ENCODE data around the gene TMC2.
"Not testable (repeated sequence)": the region's sequence is repeated elsewhere in the genome, so short reads cannot be mapped to it uniquely, and the experiment has no call there.

The TMC2 gene

GRCh38 chr20:2536560-2536986 lies at the start of gene TMC2:
TSS of gene TMC2 (plus strand) at chr20:2536573. CDS start at chr20:2536622, 49 bp downstream.
- DNase-seq (ENCODE audit: low read depth) = no peak

GRCh38 chr20:2502808-2503384 lies 33.5 kb upstream of the TMC2 start:
- DNase-seq (ENCODE audit: low read depth) = not testable (repeated sequence)

- not testable (repeated sequence) for DNase-seq (ENCODE audit: low read depth)
Observed at GRCh38 chr20:2504803-2505202, 31.6 kb upstream of the TMC2 start.

DNA sequence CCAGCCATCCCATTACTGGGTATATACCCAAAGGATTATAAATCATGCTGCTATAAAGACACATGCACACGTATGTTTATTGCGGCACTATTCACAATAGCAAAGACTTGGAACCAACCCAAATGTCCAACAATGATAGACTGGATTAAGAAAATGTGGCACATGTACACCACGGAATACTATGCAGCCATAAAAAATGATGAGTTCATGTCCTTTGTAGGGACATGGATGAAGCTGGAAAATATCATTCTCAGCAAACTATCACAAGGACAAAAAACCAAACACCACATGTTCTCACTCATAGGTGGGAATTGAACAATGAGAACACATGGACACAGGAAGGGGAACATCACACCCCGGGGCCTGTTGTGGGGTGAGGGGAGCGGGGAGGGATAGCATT lies 29.9 kb upstream of the TMC2 start:
- DNase-seq (ENCODE audit: low read depth) = not testable (repeated sequence)

- DNase-seq (ENCODE audit: low read depth) = no peak
Observed at GRCh38 chr20:2507464-2507863, 28.9 kb upstream of the TMC2 start.

GRCh38 chr20:2507875-2508630 lies 28.3 kb upstream of the TMC2 start:
- DNase-seq (ENCODE audit: low read depth) = no peak

- peak; percentile 67 for DNase-seq (ENCODE audit: low read depth)
Observed at GRCh38 chr20:2508631-2509467, 27.5 kb upstream of the TMC2 start, which contains the start of gene ZNF343. TSS of gene ZNF343 (minus strand) at chr20:2508915. CDS start at chr20:2493895, 15,020 bp downstream.

- no peak for DNase-seq (ENCODE audit: low read depth)
Observed at GRCh38 chr20:2509468-2509781, 26.9 kb upstream of the TMC2 start.

- DNase-seq (ENCODE audit: low read depth) = no peak
Observed at GRCh38 chr20:2509794-2510193, 26.6 kb upstream of the TMC2 start.

DNA sequence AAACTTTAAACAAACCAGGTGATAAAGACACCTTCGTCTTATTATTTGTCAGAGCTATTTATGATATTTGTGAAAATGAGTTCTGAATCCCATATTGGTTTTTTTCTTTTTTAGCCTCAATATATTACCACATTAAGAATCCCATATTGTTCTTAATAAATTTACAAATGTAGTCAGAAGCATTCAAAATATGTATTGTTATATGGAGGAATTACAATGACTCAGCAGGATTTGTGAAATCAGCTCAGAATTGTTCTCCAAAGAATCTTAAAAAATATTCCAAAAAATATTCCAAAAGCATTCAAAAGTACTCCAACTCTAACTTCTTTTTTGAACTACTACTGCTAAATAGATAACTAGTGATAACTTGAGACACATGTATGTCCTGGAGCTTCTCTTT lies 21.2 kb upstream of the TMC2 start:
- no peak for DNase-seq (ENCODE audit: low read depth)

- no peak for DNase-seq (ENCODE audit: low read depth)
Observed at GRCh38 chr20:2516399-2516798, 20.0 kb upstream of the TMC2 start.

GRCh38 chr20:2518096-2518495 lies 18.3 kb upstream of the TMC2 start:
- DNase-seq (ENCODE audit: low read depth) = no peak

GRCh38 chr20:2518558-2518957 lies 17.8 kb upstream of the TMC2 start:
- DNase-seq (ENCODE audit: low read depth) = no peak

GRCh38 chr20:2519115-2519809 lies 17.1 kb upstream of the TMC2 start:
- DNase-seq (ENCODE audit: low read depth) = no peak

DNA sequence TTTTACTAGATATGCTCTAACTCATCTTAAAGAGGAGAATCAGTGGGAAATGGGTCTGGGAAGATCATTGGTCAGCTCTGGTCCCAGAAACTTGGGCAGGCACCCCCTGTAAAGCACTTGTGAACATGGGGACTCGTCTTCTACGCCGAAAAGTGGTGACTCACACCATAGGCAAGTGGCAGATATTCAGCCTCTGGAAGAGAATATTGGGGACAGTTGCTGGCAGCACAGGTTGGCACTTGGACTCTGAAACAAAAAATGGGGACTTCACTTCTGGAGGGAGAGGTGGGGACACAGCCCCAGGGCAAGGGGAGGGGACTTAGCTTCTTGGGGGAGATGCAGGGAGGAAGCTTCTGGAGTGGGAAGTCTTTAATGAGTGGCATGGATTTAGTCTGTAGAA lies 15.8 kb upstream of the TMC2 start:
- DNase-seq (ENCODE audit: low read depth) = no peak

GRCh38 chr20:2521369-2522305 lies 14.7 kb upstream of the TMC2 start:
- DNase-seq (ENCODE audit: low read depth) = no peak

- DNase-seq (ENCODE audit: low read depth) = not testable (repeated sequence)
Observed at GRCh38 chr20:2522826-2523429, 13.4 kb upstream of the TMC2 start.

GRCh38 chr20:2523919-2524708 lies 12.3 kb upstream of the TMC2 start:
- peak; percentile 82 for DNase-seq (ENCODE audit: low read depth)

GRCh38 chr20:2524709-2525506 lies 11.5 kb upstream of the TMC2 start:
- DNase-seq (ENCODE audit: low read depth) = no peak
